Ascending aorta (tissue), 2 donors: ENCODE data around the gene STAC3. TPM values are rescaled to one million over a fixed set of nuclear protein-coding genes. Genes with fewer than 3 reads are reported as not detected.

Experiments
- DNase-seq, 2 donors: peaks; one replicate each; pipeline ENCODE4 v3.0.0-alpha.2; 2019; ENCODE audit warnings: low spot score in 2 of 2
- H3K27ac ChIP-seq, 2 donors: fragments of 200-600 bp; sonication (generic); one replicate each; pipeline ENCODE4 v1.5.1; 2016 to 2017; ENCODE audit warnings: mild to moderate bottlenecking in 1 of 2
- H3K27me3 ChIP-seq: fragments of 200-600 bp; sonication (generic); one replicate; pipeline ENCODE4 v1.5.1; 2017
- H3K36me3 ChIP-seq, 2 donors: fragments of 200-600 bp; sonication (generic); one replicate each; pipeline ENCODE4 v1.5.1; 2016
- H3K4me1 ChIP-seq, 2 donors: fragments of 200-600 bp; sonication (generic); one replicate each; pipeline ENCODE4 v1.5.1; 2016 to 2017; ENCODE audit warnings: mild to moderate bottlenecking in 1 of 2
- H3K4me3 ChIP-seq, 2 donors: fragments of 200-600 bp; sonication (generic); one replicate each; pipeline ENCODE4 v1.5.1; 2016 to 2017; ENCODE audit warnings: mild to moderate bottlenecking in 1 of 2
- H3K9me3 ChIP-seq, 2 donors: fragments of 200-600 bp; sonication (generic); one replicate each; pipeline ENCODE4 v1.5.1; 2016
- CTCF ChIP-seq, 3 experiments: fragments of 200-600 bp in 2 of 3; fragments of 450-650 bp in 1 of 3; sonication (generic) in 2 of 3; IDR thresholded peaks; one replicate each; pipeline ENCODE4 v1.5.1; 2016 to 2019; ENCODE audit warnings: antibody characterized with exemption in 3 of 3, mild to moderate bottlenecking in 1 of 3, moderate library complexity in 1 of 3
- intact Hi-C: fragments of 100-400 bp; cut with DNase I; formaldehyde crosslinking; loops from one replicate; pipeline ENCODE4 v1.15.1; 2023
- total RNA-seq: library from RNA; depleted of rRNA; stranded (reverse); fragments of >200 nt; gene quantifications from one replicate; pipeline ENCODE4 v1.1.0, GENCODE V29; 2016

The STAC3 gene
- total RNA-seq, 1 donor from 2014 or later: not detected

- peak; percentile 53 to 66 (median 65) for TF ChIP-seq CTCF (IDR thresholded peaks at IDR 0.05)
- intact Hi-C loops: loop anchor here (1.0 kb wide), 1 partner anchor 25 kb away; no protein-coding TSS in a partner anchor
- Histone ChIP-seq H3K27ac (peak overlapping the region in 1 of 2 donors; percentile 31), H3K27me3 (no peaks in the 10 kb centered on the region), H3K4me3 (no peak overlapping the region), H3K36me3 (peaks cover 25 to 33% of the 10 kb centered on the region in 2 donors), H3K4me1 (peaks cover 13 to 35% of the 10 kb centered on the region in 2 donors), H3K9me3 (no peaks in the 10 kb centered on the region)
- no peak for DNase-seq
These were observed 36.6 kb downstream of the STAC3 start for GRCh38 chr12:57214398-57214781.

GRCh38 chr12:57213763-57214397 lies 37.1 kb downstream of the STAC3 start:
- no peak for DNase-seq
- H3K36me3 ChIP-seq: peaks cover 30 to 38% of the 10 kb centered on the region in 2 donors
- H3K4me1 ChIP-seq: peaks cover 13 to 35% of the 10 kb centered on the region in 2 donors
- TF ChIP-seq CTCF (IDR thresholded peaks at IDR 0.05): no peak
- H3K27me3 ChIP-seq: no peaks in the 10 kb centered on the region
- no peaks in the 10 kb centered on the region for H3K9me3 ChIP-seq
- H3K4me3 ChIP-seq: no peak overlapping the region
- intact Hi-C loops: loop anchor here (1.0 kb wide), 2 partner anchors 25 to 29 kb away; no protein-coding TSS in a partner anchor
- H3K27ac ChIP-seq: peak overlapping the region in 1 of 2 donors; percentile 31

- intact Hi-C loops: loop anchor here (1.0 kb wide), 1 partner anchor 30 kb away; no protein-coding TSS in a partner anchor
- H3K9me3 ChIP-seq: no peaks in the 10 kb centered on the region
- TF ChIP-seq CTCF (IDR thresholded peaks at IDR 0.05): peak; percentile 89 to 95 (median 92)
- DNase-seq: peak; percentile 62 to 96
- no peaks in the 10 kb centered on the region for H3K27me3 ChIP-seq
- H3K4me1 ChIP-seq: peaks cover 13 to 35% of the 10 kb centered on the region in 2 donors
- peaks cover 37 to 45% of the 10 kb centered on the region in 2 donors for H3K36me3 ChIP-seq
- H3K27ac ChIP-seq: peak overlapping the region; percentile 68 to 76
- no peak overlapping the region for H3K4me3 ChIP-seq
These were observed 37.8 kb downstream of the STAC3 start for GRCh38 chr12:57213058-57213715.

- Histone ChIP-seq H3K4me1 (peaks cover 13 to 35% of the 10 kb centered on the region in 2 donors), H3K9me3 (no peaks in the 10 kb centered on the region), H3K4me3 (no peak overlapping the region), H3K27me3 (no peaks in the 10 kb centered on the region), H3K36me3 (peaks cover 42 to 50% of the 10 kb centered on the region in 2 donors), H3K27ac (peak overlapping the region; percentile 68 to 76)
- TF ChIP-seq CTCF (IDR thresholded peaks at IDR 0.05): no peak
- no peak for DNase-seq
- intact Hi-C loops: loop anchor here (1.0 kb wide), 1 partner anchor 31 kb away; no protein-coding TSS in a partner anchor
These were observed 38.3 kb downstream of the STAC3 start for GRCh38 chr12:57212701-57213057.

- DNase-seq: no peak
- TF ChIP-seq CTCF (IDR thresholded peaks at IDR 0.05): no peak
- Histone ChIP-seq H3K4me1 (peaks cover 9 to 30% of the 10 kb centered on the region in 2 donors), H3K27me3 (no peaks in the 10 kb centered on the region), H3K36me3 (peaks cover 48 to 56% of the 10 kb centered on the region in 2 donors), H3K27ac (peak overlapping the region; percentile 68 to 76), H3K9me3 (no peaks in the 10 kb centered on the region), H3K4me3 (no peak overlapping the region)
- intact Hi-C loops: no loop called here
These were observed 38.9 kb downstream of the STAC3 start for GRCh38 chr12:57211791-57212700.
